Gastroesophageal sphincter (tissue), 4 donors: Measurements from ENCODE around the gene GPR183. TPM values are rescaled to one million over a fixed set of nuclear protein-coding genes. Genes with fewer than 3 reads are reported as not detected.

Experiments used
- ATAC-seq: fragments of 150-250 bp; one replicate; pipeline ENCODE4 v1.9.1; 2016; ENCODE audit warnings: mild to moderate bottlenecking, moderate library complexity
- H3K27ac ChIP-seq, 4 donors: fragments of 200-600 bp; sonication (generic) in 3 of 4; 1 replicate in 3 of 4; 2 replicates in 1 of 4; pipeline ENCODE4 v1.5.1; 2016 to 2019
- H3K27me3 ChIP-seq: fragments of 200-600 bp; sonication (generic); one replicate; pipeline ENCODE4 v1.5.1; 2019
- H3K36me3 ChIP-seq, 2 donors: fragments of 200-600 bp; sonication (generic); one replicate each; pipeline ENCODE4 v1.5.1; 2019; ENCODE audit warnings: control low read depth in 1 of 2
- H3K4me1 ChIP-seq, 3 donors: fragments of 200-600 bp; sonication (generic); 1 replicate in 2 of 3; 2 replicates in 1 of 3; pipeline ENCODE4 v1.5.1; 2016 to 2019; ENCODE audit warnings: control low read depth in 2 of 3
- H3K4me3 ChIP-seq, 2 donors: fragments of 200-600 bp; sonication (generic); one replicate each; pipeline ENCODE4 v1.5.1; 2019; ENCODE audit warnings: mild to moderate bottlenecking in 1 of 2, moderate library complexity in 1 of 2
- H3K9me3 ChIP-seq, 3 donors: fragments of 200-600 bp; sonication (generic); one replicate each; pipeline ENCODE4 v1.5.1; 2017 to 2019; ENCODE audit warnings: control low read depth in 2 of 3
- EP300 ChIP-seq: sonication (generic); formaldehyde crosslinking; IDR thresholded peaks from one replicate; pipeline ENCODE4 v1.6.1; 2017; ENCODE audit warnings: antibody characterized with exemption, mild to moderate bottlenecking
- POLR2A ChIP-seq, 2 donors: fragments of 450-650 bp; IDR thresholded peaks; one replicate each; pipeline ENCODE4 v1.6.1; 2017; ENCODE audit warnings: antibody characterized with exemption in 2 of 2, mild to moderate bottlenecking in 2 of 2, moderate library complexity in 1 of 2
- POLR2AphosphoS5 ChIP-seq: sonication (generic); formaldehyde crosslinking; IDR thresholded peaks from one replicate; pipeline ENCODE4 v1.6.1; 2017; ENCODE audit warnings: antibody characterized with exemption
- WGBS, 2 donors: methylation state at CpG; one replicate each; pipeline ENCODE4 v1.1.5; 2018; ENCODE audit warnings: low coverage in 1 of 2; 5-methylcytosine and 5-hydroxymethylcytosine counted together
- total RNA-seq, 4 donors: library from RNA; depleted of rRNA; stranded (reverse); fragments of >200 nt; gene quantifications; one replicate each; pipeline ENCODE4 v1.1.0, GENCODE V29; 2016
- TF ChIP-seq, protein P1 (sequence below), 4 experiments: fragments of 200-600 bp in 2 of 4; fragments of 450-650 bp in 2 of 4; sonication (generic) in 1 of 4; IDR thresholded peaks; one replicate each; pipeline ENCODE4 v1.5.1; 2017 to 2019; ENCODE audit warnings: antibody characterized with exemption in 4 of 4, mild to moderate bottlenecking in 2 of 4, moderate library complexity in 2 of 4

The GPR183 gene
- total RNA-seq, 4 donors from 2014 or later: 11.5 to 23.8 (median 18.1) TPM

- H3K4me1 ChIP-seq: peaks cover 0 to 20% (median 7%) of the 10 kb centered on the region in 3 donors
- H3K4me3 ChIP-seq: no peak overlapping the region
- 80 to 81% methylated on average over 3 to 4 of the region's 4 CpGs for WGBS, 2 donors
- ATAC-seq: no peak
- H3K36me3 ChIP-seq: peaks cover 0 to 63% of the 10 kb centered on the region in 2 donors
- TF ChIP-seq, protein P1, sequence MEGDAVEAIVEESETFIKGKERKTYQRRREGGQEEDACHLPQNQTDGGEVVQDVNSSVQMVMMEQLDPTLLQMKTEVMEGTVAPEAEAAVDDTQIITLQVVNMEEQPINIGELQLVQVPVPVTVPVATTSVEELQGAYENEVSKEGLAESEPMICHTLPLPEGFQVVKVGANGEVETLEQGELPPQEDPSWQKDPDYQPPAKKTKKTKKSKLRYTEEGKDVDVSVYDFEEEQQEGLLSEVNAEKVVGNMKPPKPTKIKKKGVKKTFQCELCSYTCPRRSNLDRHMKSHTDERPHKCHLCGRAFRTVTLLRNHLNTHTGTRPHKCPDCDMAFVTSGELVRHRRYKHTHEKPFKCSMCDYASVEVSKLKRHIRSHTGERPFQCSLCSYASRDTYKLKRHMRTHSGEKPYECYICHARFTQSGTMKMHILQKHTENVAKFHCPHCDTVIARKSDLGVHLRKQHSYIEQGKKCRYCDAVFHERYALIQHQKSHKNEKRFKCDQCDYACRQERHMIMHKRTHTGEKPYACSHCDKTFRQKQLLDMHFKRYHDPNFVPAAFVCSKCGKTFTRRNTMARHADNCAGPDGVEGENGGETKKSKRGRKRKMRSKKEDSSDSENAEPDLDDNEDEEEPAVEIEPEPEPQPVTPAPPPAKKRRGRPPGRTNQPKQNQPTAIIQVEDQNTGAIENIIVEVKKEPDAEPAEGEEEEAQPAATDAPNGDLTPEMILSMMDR (IDR thresholded peaks at IDR 0.05): no peak
- TF ChIP-seq POLR2AphosphoS5: no peak
- no peak for TF ChIP-seq POLR2A (IDR thresholded peaks at IDR 0.05)
- TF ChIP-seq EP300: no peak
- H3K9me3 ChIP-seq: no peaks in the 10 kb centered on the region
- no peaks in the 10 kb centered on the region for H3K27me3 ChIP-seq
- H3K27ac ChIP-seq: no peak overlapping the region
These were observed 44.6 kb upstream of the GPR183 start for GRCh38 chr13:99351772-99352171.

DNA sequence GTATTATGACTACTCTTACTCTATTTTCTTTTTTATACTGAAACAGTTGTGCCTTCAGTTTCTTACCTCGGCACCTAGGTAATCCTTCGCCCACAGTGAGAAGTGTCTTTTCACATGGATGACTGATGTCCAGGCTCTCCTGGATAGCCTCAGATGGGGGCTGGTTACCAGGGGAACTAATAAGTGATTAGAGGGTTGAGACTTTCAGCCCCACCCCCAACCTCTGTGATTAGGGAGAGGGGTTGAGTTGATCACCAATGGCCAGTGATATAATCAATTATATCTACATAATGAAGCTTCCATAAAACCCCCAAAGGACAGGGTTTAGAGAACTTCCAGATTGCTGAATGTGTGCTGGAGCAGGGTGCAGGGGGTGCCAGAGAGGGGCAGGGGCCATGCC, 43.0 kb upstream of the GPR183 start:
- Histone ChIP-seq H3K9me3 (no peaks in the 10 kb centered on the region), H3K27me3 (no peaks in the 10 kb centered on the region), H3K4me1 (peaks cover 0 to 6% (median 0%) of the 10 kb centered on the region in 3 donors), H3K27ac (no peak overlapping the region), H3K36me3 (peaks cover 0 to 69% of the 10 kb centered on the region in 2 donors), H3K4me3 (no peak overlapping the region)
- WGBS, 2 donors: 92 to 100% methylated on average over 1 to 2 of the region's 2 CpGs
- ATAC-seq: no peak
- TF ChIP-seq EP300 (no peak), POLR2A (IDR thresholded peaks at IDR 0.05) (no peak), POLR2AphosphoS5 (no peak)
- TF ChIP-seq, protein P1 (IDR thresholded peaks at IDR 0.05): no peak

DNA sequence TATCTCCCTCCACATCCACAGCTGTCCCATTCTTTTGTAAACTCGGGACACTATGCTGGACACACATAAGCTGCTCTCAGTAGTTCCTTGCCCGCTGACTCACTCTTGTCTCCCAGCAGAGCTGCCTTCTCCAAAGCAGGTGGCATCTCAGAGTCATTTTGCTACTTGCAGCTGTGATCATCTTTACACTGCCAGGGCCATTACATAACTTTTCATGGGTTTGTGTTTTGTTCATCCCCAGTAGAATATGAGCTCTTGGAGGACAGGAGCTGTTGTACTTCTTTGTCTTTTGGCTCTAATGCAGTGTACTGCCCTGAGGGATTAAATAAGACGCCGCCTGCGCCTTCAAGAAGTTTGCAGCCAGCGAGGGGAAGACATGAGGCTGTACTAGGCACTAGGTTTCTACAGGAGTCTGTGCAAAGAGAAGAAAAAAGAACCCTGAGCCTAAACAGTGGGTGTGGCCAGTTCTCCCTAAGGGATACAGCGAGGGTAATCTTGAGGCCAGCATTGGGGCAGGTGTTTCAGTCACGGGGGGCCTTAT, 40.8 kb upstream of the GPR183 start:
- Histone ChIP-seq H3K36me3 (peaks cover 0 to 90% of the 10 kb centered on the region in 2 donors), H3K4me3 (no peak overlapping the region), H3K9me3 (no peaks in the 10 kb centered on the region), H3K27me3 (no peaks in the 10 kb centered on the region), H3K4me1 (no peaks in the 10 kb centered on the region), H3K27ac (no peak overlapping the region)
- TF ChIP-seq EP300 (no peak), POLR2AphosphoS5 (no peak), POLR2A (IDR thresholded peaks at IDR 0.05) (no peak)
- TF ChIP-seq, protein P1 (IDR thresholded peaks at IDR 0.05): no peak
- ATAC-seq: no peak
- 86 to 92% methylated on average over 2 to 8 of the region's 8 CpGs for WGBS, 2 donors

DNA sequence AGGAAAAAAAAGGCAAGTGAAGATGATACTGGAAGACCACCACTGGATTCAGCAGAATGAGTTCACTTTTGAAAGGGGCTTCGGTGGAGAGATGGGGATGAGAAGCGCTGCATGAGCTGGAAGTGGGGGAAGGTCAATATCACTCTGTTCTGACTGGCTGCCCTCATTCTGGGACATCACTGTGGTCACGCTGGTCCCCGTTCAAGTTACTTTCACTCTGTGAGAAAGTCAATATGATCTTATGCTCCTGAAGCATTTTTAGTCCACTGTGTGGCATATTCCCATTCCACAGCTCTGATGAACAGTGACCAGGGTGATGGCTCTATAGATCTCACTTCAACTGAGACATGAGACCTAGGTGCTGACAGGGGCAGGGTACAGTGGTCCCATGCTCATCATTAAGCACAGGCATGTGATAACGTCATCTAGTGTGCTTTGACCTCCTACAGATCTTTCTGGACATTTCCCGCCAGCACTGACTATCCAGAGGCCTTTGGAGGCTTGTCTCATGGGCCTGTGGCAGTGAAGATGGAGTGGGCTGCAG, 40.2 kb upstream of the GPR183 start:
- 98 to 100% methylated on average over 1 to 5 of the region's 6 CpGs for WGBS, 2 donors
- Histone ChIP-seq H3K9me3 (no peaks in the 10 kb centered on the region), H3K36me3 (peaks cover 0 to 91% of the 10 kb centered on the region in 2 donors)

More for the DNA sequence above, 40.2 kb upstream of the GPR183 start:
- no peaks in the 10 kb centered on the region for H3K27me3 ChIP-seq
- no peaks in the 10 kb centered on the region for H3K4me1 ChIP-seq
- no peak overlapping the region for H3K4me3 ChIP-seq
- H3K27ac ChIP-seq: no peak overlapping the region
- TF ChIP-seq, protein P1 (IDR thresholded peaks at IDR 0.05): no peak
- TF ChIP-seq EP300: no peak
- no peak for TF ChIP-seq POLR2AphosphoS5
- ATAC-seq: no peak
